ENCODE data around the gene RBBP8.

The RBBP8 gene

GRCh38 chr18:22975508-22975907 is 42.4 kb downstream of the RBBP8 start:
- no peak for DNase-seq (ENCODE audit: low read depth)
- TF ChIP-seq CTCF (IDR thresholded peaks at IDR 0.05; ENCODE audit: low read depth, low read length, missing control alignments): no peak
- no peak overlapping the region for H3K4me3 ChIP-seq (ENCODE audit: low read depth, low read length)

GRCh38 chr18:22977847-22978701 is 44.9 kb downstream of the RBBP8 start:
- no peak for DNase-seq (ENCODE audit: low read depth)
- TF ChIP-seq CTCF (IDR thresholded peaks at IDR 0.05; ENCODE audit: low read depth, low read length, missing control alignments): no peak
- H3K4me3 ChIP-seq (ENCODE audit: low read depth, low read length): no peak overlapping the region

GRCh38 chr18:22980394-22980793 is 47.3 kb downstream of the RBBP8 start:
- DNase-seq (ENCODE audit: low read depth): no peak
- H3K4me3 ChIP-seq (ENCODE audit: low read depth, low read length): no peak overlapping the region
- no peak for TF ChIP-seq CTCF (IDR thresholded peaks at IDR 0.05; ENCODE audit: low read depth, low read length, missing control alignments)

GRCh38 chr18:22981274-22982133 is 48.4 kb downstream of the RBBP8 start:
- no peak for TF ChIP-seq CTCF (IDR thresholded peaks at IDR 0.05; ENCODE audit: low read depth, low read length, missing control alignments)
- no peak for DNase-seq (ENCODE audit: low read depth)
- no peak overlapping the region for H3K4me3 ChIP-seq (ENCODE audit: low read depth, low read length)

GRCh38 chr18:22983175-22983574 is 50.0 kb downstream of the RBBP8 start:
- no peak for DNase-seq (ENCODE audit: low read depth)
- no peak overlapping the region for H3K4me3 ChIP-seq (ENCODE audit: low read depth, low read length)
- peak; percentile 24 for TF ChIP-seq CTCF (IDR thresholded peaks at IDR 0.05; ENCODE audit: low read depth, low read length, missing control alignments)

- H3K4me3 ChIP-seq (ENCODE audit: low read depth, low read length): no peak overlapping the region
- no peak for TF ChIP-seq CTCF (IDR thresholded peaks at IDR 0.05; ENCODE audit: low read depth, low read length, missing control alignments)
- no peak for DNase-seq (ENCODE audit: low read depth)
Observed at GRCh38 chr18:22985250-22985649, 52.1 kb downstream of the RBBP8 start.

Data from GM12864 (cell line).